Measurements from ENCODE around the gene SYNPO.
A peak's percentile ranks its signal among the peaks of the same experiment; 100 is the strongest.

SYNPO gene

GRCh38 chr5:150700594-150701377 is 60.3 kb downstream of the SYNPO start, which contains the start of gene RBM22:
Gene RBM22, minus strand, starts transcription at chr5:150701062. Its CDS starts 77 bp downstream, at chr5:150700985.
- peak; percentile 87 to 88 for DNase-seq

GRCh38 chr5:150703762-150704161 is 63.3 kb downstream of the SYNPO start:
- no peak for DNase-seq

GRCh38 chr5:150706776-150707390 is 66.4 kb downstream of the SYNPO start:
- DNase-seq: no peak

Measured in activated CD4-positive, alpha-beta T cell treated with anti-CD3 and anti-CD28 coated beads, Interleukin-2, amount 50 U/mL, for 4 hours (primary cell).